ENCODE results near the gene DSN1. TPM values are rescaled to one million over a fixed set of nuclear protein-coding genes. Genes with fewer than 3 reads are reported as not detected.
A peak's percentile ranks its signal among the peaks of the same experiment; 100 is the strongest.

Gene DSN1
- total RNA-seq, 4 donors from 2014 or later = 10.6 to 14.9 (median 13.0) TPM

DNA sequence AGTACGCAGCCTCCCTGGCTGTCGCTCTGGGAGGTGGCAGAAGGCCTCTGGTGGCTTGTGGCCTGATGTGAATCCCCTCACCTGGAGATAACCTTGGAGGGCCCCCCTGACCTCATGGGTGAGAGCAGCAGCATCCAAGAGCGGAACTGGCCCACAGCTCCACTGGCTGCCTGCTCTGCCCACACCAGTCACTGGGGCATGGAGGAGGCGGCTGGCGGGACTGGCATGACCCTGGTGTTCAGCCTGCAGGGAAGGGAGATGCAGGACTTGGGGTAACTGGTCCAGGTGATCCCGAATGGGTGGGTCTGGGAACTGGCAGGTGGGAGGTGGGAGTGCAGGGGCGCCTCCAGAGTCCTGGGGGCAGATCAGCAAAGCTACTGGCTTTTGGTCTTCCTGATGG is 10.6 kb upstream of the DSN1 start:
- WGBS, 2 donors = 98 to 100% methylated on average over 6 of the region's 7 CpGs
- H3K27ac ChIP-seq = no peak overlapping the region
- no peak overlapping the region for H3K4me3 ChIP-seq (replicated peaks in 1 of 3)
- peaks cover 36 to 38% of the 10 kb centered on the region in 2 donors for H3K36me3 ChIP-seq
- H3K4me1 ChIP-seq = peaks cover 0 to 8% of the 10 kb centered on the region in 2 donors
- TF ChIP-seq, protein P1, sequence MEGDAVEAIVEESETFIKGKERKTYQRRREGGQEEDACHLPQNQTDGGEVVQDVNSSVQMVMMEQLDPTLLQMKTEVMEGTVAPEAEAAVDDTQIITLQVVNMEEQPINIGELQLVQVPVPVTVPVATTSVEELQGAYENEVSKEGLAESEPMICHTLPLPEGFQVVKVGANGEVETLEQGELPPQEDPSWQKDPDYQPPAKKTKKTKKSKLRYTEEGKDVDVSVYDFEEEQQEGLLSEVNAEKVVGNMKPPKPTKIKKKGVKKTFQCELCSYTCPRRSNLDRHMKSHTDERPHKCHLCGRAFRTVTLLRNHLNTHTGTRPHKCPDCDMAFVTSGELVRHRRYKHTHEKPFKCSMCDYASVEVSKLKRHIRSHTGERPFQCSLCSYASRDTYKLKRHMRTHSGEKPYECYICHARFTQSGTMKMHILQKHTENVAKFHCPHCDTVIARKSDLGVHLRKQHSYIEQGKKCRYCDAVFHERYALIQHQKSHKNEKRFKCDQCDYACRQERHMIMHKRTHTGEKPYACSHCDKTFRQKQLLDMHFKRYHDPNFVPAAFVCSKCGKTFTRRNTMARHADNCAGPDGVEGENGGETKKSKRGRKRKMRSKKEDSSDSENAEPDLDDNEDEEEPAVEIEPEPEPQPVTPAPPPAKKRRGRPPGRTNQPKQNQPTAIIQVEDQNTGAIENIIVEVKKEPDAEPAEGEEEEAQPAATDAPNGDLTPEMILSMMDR (IDR thresholded peaks at IDR 0.05) = no peak
- no peak for TF ChIP-seq POLR2A (IDR thresholded peaks at IDR 0.05)
- no peaks in the 10 kb centered on the region for H3K9me3 ChIP-seq
- H3K27me3 ChIP-seq = no peaks in the 10 kb centered on the region
- intact Hi-C loops (cut with DNase I) = no loop called here
- no peak for DNase-seq

DNA sequence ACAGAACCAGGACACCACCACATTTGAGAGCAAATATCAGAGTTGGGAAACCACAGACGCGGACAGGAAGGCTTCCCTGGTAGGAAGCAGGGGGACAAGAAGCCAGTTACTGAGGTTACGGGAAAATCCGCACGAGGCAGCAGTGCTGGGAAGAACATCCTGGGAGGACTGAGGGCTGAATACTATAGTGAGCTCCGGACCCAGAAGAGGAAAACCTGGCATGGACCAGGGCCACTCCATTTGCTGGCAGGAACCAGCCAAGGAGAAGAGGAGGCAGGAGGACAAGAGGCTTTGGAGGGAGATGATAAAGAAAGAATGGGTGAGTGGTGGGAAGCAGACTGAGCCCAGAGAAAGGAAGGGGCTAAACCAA is 6.1 kb upstream of the DSN1 start:
- intact Hi-C loops (cut with DNase I) = no loop called here
- Histone ChIP-seq H3K27ac (peak overlapping the region in 2 of 3 donors; percentile 32 to 48), H3K27me3 (no peaks in the 10 kb centered on the region), H3K4me1 (peaks cover 4 to 23% of the 10 kb centered on the region in 2 donors), H3K36me3 (peaks cover 15 to 25% of the 10 kb centered on the region in 2 donors), H3K9me3 (no peaks in the 10 kb centered on the region), H3K4me3 (replicated peaks in 1 of 3) (no peak overlapping the region)
- DNase-seq = no peak
- 70 to 78% methylated on average over 6 of the region's 6 CpGs for WGBS, 2 donors
- TF ChIP-seq, protein P1 (IDR thresholded peaks at IDR 0.05) = no peak
- TF ChIP-seq POLR2A (IDR thresholded peaks at IDR 0.05) = no peak

DNA sequence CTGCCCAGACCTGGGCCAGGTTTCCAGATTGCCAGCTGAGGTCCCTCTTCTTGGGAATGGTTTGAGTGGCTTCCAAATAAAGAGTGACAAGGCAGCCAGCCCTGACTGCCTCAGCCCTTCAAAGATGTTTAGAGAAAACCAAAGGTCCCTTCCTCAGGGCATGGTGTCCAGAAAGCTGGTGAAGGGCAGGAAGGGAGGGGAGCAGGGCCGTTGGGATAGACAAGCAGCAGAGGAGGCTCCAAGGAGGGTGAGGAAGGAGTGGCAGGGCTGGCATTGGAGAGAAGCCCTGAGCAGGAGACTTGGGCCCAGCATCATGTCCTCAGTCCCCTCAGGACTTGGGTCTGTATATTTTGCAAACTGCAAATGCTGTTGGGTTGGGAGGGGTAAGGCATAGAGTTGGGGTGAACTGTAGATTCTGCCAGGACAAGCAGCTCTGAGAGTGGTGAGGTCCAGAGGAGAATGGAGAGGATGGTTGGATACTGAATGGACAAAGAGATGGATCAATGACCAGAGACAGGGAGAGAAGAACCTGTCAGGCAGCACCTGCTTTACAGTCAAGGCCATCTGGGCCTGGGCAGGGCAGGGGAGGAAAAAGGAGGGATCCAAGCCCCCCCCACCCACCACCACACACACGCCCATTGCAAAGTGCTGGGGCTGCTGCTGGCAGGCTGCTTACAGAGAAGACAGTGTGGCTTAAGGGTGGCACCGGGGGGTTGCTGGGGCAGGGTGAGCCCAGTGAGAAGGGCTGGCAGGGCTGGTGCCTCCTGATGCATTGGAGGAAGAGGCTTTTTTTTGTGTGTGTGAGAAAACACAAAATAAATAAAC is 5.5 kb upstream of the DSN1 start:
- H3K4me1 ChIP-seq = peaks cover 9 to 28% of the 10 kb centered on the region in 2 donors
- H3K36me3 ChIP-seq = peaks cover 9 to 20% of the 10 kb centered on the region in 2 donors
- no peak for DNase-seq
- 65% methylated on average over 3 of the region's 3 CpGs for WGBS, 2 donors
- peak overlapping the region in 2 of 3 donors; percentile 32 to 48 for H3K27ac ChIP-seq
- intact Hi-C loops (cut with DNase I) = no loop called here
- no peak for TF ChIP-seq POLR2A (IDR thresholded peaks at IDR 0.05)
- TF ChIP-seq, protein P1 (IDR thresholded peaks at IDR 0.05) = no peak
- H3K27me3 ChIP-seq = no peaks in the 10 kb centered on the region
- no peaks in the 10 kb centered on the region for H3K9me3 ChIP-seq
- no peak overlapping the region for H3K4me3 ChIP-seq (replicated peaks in 1 of 3)

DNA sequence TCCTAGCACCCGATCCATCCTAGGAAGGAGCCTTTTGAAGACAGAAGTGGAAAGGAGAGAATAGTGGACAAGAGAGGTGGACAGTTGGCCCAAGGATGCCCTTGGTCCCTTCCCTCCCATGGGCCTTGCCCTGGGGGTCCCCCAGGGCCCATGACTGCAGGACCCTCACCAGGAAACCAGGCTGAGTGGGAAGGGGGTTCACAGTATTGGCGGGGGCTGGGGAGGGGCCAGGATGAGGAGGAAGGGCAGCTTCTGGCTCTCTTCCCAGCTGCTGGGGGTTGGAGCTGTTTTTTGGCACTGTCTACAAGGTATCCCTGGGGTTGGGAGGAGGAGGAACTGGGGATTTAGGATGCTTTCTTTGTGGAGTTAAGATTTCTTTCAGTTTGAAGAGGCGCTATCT is 4.0 kb upstream of the DSN1 start:
- Histone ChIP-seq H3K4me3 (replicated peaks in 1 of 3) (no peak overlapping the region), H3K27me3 (no peaks in the 10 kb centered on the region), H3K9me3 (no peaks in the 10 kb centered on the region), H3K36me3 (peaks cover 3 to 6% of the 10 kb centered on the region in 2 donors), H3K27ac (peak overlapping the region in 1 of 3 donors; percentile 6), H3K4me1 (peaks cover 9 to 35% of the 10 kb centered on the region in 2 donors)
- DNase-seq = no peak
- intact Hi-C loops (cut with DNase I) = no loop called here
- TF ChIP-seq, protein P1 (IDR thresholded peaks at IDR 0.05) = no peak
- TF ChIP-seq POLR2A (IDR thresholded peaks at IDR 0.05) = no peak
- WGBS, 2 donors = 69 to 78% methylated on average over 3 of the region's 3 CpGs

DNA sequence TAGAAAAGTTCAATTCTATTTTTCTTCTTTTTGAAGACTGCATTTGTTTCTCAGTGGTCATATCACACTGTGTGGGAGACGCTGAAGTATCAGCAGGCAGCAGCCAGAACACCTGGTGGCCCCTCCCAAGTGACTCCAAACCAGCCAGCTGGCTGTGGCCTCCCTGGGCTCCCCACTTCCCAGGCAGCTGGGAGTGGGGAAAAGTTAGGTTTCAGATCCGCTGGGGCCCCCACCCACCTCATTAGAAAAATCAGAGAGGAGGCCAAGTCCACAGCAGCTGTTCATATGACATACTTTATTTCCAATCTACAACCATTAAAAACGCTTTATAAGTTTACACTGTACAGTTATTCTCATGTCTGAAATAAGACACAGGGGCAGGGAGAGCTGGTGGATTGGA is 3.6 kb upstream of the DSN1 start:
- H3K36me3 ChIP-seq = peaks cover 0 to 2% of the 10 kb centered on the region in 2 donors
- peak overlapping the region in 1 of 3 donors; percentile 6 for H3K27ac ChIP-seq
- intact Hi-C loops (cut with DNase I) = no loop called here
- DNase-seq = no peak
- no peaks in the 10 kb centered on the region for H3K27me3 ChIP-seq
- TF ChIP-seq, protein P1 (IDR thresholded peaks at IDR 0.05) = no peak
- no peak for TF ChIP-seq POLR2A (IDR thresholded peaks at IDR 0.05)
- 79 to 81% methylated on average over 3 of the region's 3 CpGs for WGBS, 2 donors
- H3K9me3 ChIP-seq = no peaks in the 10 kb centered on the region
- no peak overlapping the region for H3K4me3 ChIP-seq (replicated peaks in 1 of 3)
- H3K4me1 ChIP-seq = peaks cover 9 to 35% of the 10 kb centered on the region in 2 donors

All from thyroid gland (tissue), 4 donors.